ENCODE results near the gene SEMA7A. TPM values are rescaled to one million over a fixed set of nuclear protein-coding genes. Genes with fewer than 3 reads are reported as not detected.

The SEMA7A gene
- total RNA-seq, 2 donors from 2014 or later = 47.8 to 53.6 TPM

DNA sequence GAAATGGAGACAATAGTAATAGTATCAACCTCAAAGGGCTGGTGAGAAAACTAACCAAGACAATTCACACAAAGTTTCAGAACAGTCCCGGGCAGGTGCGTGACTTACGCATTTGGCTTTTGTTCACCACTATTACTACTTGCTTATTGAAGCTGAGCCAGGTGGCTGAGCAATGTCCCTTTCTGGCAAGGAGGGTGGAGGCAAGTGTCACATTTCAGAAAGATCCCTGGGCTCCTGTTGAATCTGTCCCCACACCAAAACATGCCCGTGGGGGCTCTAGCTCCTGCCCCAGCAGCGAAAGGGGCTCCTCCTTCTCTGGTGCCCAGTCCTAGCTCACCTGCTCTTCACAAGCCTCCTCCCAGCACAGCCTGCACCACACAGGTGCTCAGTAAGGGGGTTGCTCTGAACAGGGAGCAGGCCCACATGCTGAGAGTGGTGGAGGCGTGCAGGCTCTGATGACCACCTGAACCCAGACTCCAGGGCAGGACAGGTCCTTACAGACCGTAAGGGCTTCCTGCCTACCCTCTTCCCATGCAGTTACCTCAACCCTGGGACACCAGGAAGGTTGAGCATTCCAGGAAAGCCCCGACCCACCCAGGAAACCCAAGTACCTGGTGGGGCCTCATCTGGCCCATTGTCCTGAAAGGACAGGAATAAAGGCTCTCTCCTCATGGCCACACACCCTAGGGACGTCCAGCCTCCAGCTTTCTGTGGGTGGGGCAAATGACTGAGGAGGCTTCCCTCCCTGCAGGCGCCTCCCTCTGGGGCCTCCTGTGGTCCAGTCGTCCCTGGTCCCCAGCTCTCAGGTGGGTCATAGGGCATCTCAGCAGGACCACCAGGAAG, 32.6 kb downstream of the SEMA7A start:
- Mint-ChIP-seq H3K27ac (peak overlapping the region; percentile 60 to 83), H3K9me3 (no peaks in the 10 kb centered on the region), H3K36me3 (no peaks in the 10 kb centered on the region)
- ATAC-seq = peak; percentile 27 to 41
- peak; percentile 48 to 66 for DNase-seq (ENCODE audit: low spot score in 2 of 2)

DNA sequence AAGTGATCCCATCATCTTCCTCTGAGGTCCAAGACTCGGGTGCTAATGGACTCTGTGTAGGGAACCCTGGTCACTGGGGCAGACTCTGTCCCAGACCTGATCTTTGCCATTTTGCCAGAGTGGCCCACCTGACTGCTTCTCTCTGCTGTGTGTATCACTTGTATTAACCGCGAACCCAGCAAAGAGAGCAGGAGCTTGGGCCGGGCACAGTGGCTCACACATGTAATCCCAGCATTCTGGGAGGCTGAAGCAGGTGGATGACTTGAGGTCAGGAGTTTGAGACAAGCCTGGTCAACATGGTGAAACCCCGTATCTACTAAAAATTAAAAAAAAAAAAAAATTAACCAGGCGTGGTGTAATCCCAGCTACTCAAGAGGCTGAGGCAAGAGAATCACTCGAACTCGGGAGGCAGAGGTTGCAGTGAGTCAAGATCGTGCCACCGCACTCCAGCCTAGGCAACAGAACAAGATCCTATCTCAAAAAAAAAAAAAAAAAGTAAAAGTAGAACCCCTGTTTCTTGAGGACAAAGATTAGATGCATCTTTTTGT, 33.4 kb downstream of the SEMA7A start:
- peak in 1 of 2 donors; percentile 71 for DNase-seq (ENCODE audit: low spot score in 2 of 2)
- H3K36me3 Mint-ChIP-seq = no peaks in the 10 kb centered on the region
- peak overlapping the region; percentile 60 to 83 for H3K27ac Mint-ChIP-seq
- ATAC-seq = peak; percentile 2 to 8
- H3K9me3 Mint-ChIP-seq = no peaks in the 10 kb centered on the region

DNA sequence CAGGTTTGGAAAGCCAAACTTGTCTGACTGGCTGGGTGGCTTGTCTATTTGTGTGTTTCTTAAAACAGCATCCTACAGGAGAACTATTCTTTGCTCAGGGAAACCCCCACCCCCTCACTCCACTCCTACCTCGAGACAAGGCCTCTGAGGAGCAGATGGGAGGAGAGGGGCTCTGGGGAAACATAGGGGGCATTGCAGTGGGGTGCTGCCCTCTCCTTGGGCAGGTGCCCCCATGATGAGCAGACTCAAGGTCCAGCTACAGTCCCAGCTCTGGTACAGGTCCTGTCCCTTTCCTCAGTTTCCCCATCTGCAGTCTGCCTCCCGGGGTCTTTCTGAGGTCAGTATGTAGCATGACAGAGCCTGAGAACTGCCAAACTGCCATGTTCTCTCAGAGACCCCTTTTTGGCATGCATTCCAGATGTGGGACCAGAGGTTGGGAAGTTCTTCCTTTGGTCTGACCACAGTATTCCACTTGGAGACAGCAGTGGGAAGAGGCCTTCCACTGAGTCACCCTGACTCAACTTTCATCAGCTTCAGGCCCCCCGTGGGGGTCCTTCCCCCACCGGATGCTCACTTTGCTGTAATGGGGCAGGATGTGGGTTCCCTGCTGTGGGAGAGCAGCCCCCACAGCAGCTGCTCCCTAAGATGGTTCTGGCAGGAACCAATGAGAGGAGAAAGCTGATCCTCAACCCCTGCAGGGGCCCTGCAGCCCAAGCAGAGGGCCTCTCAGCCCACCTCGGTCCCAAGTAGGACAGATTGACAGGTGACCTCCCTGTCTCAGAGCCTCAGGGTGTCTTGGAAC, 34.0 kb downstream of the SEMA7A start:
- peak; percentile 52 to 73 for DNase-seq (ENCODE audit: low spot score in 2 of 2)
- Mint-ChIP-seq H3K27ac (peak overlapping the region; percentile 60 to 83), H3K36me3 (no peaks in the 10 kb centered on the region), H3K9me3 (no peaks in the 10 kb centered on the region)
- ATAC-seq = peak in 1 of 2 donors; percentile 5

DNA sequence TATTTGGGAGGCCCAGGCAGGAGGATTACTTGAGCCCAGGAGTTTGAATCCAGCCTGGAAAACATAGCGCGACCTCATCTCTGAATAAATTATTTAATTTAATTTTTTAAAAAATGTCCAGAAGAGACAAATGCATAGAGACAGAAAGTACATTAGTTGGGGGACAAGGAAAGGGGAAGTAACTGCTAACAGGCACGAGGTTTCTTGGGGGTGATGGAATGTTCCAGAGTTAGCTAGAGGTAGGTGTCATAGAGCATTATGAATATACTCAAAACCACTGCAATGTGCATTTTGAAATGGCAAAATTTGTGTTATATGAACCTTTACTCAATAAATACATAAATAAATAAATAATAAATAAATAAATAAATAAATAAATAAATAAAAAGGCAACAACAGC, 34.7 kb downstream of the SEMA7A start:
- Mint-ChIP-seq H3K9me3 (no peaks in the 10 kb centered on the region), H3K36me3 (no peaks in the 10 kb centered on the region), H3K27ac (peak overlapping the region in 1 of 2 donors; percentile 83)
- no peak for DNase-seq (ENCODE audit: low spot score in 2 of 2)
- ATAC-seq = no peak

DNA sequence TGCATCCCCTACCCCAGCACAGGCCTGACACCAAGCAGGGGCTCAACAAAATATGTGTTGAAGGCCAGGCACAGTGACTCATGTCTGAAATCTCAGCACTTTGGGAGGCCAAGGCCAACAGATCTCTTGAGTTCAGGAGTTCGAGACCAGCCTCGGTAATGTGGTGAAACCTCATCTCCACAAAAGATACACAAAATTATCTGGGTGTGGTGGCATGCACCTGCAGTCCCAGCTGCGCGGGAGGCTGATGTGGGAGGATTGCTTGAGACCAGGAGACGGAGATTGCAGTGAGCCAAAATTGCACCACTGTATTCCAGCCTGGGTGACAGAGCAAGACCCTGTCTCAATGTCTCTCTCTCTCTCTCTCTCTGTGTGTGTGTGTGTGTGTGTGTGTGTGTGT, 35.6 kb downstream of the SEMA7A start:
- no peaks in the 10 kb centered on the region for H3K36me3 Mint-ChIP-seq
- peak overlapping the region; percentile 73 to 99 for H3K27ac Mint-ChIP-seq
- no peak for DNase-seq (ENCODE audit: low spot score in 2 of 2)
- no peaks in the 10 kb centered on the region for H3K9me3 Mint-ChIP-seq
- no peak for ATAC-seq

DNA sequence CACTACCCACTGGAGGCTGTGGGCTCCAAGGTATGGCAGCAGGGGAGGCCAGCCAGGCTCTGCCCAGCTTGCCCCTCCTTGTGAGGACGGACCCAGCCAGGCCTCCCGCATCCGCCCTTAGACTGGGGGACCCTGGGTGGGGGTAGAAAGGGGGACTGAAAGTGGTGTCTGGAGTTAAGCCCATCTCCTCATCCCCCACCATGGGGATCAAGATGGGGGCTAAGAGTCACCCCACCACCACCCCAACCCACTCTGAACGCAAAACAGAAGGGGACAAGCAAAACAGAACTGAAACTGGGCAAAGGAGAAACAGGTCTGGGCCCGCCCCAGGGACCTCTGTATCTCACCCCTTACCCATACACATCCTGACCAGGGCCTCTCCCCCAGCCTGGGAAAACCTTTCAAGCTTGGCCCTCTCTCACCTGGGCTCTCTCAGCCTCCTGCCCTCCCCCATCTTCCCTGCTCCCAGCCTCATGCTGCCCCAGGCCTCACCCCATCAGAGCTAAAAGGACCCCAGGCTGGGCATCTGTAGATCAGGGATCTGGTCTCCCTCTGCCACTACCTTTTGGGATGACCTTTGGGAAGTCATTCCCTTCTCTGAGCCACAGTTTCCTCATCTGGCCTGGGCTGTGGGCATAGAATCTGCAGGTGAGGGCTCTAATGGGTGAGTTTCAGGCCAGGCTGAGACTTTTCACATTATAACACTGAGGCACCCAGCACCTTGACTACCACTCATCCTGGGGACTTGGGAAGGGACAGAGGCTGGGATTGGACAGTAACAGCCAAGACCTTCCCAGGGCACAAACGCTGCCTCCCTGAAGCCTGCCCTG, 36.3 kb downstream of the SEMA7A start:
- H3K27ac Mint-ChIP-seq = peak overlapping the region; percentile 73 to 99
- ATAC-seq = peak in 1 of 2 donors; percentile 13
- H3K36me3 Mint-ChIP-seq = no peaks in the 10 kb centered on the region
- no peak for DNase-seq (ENCODE audit: low spot score in 2 of 2)
- H3K9me3 Mint-ChIP-seq = no peaks in the 10 kb centered on the region

DNA sequence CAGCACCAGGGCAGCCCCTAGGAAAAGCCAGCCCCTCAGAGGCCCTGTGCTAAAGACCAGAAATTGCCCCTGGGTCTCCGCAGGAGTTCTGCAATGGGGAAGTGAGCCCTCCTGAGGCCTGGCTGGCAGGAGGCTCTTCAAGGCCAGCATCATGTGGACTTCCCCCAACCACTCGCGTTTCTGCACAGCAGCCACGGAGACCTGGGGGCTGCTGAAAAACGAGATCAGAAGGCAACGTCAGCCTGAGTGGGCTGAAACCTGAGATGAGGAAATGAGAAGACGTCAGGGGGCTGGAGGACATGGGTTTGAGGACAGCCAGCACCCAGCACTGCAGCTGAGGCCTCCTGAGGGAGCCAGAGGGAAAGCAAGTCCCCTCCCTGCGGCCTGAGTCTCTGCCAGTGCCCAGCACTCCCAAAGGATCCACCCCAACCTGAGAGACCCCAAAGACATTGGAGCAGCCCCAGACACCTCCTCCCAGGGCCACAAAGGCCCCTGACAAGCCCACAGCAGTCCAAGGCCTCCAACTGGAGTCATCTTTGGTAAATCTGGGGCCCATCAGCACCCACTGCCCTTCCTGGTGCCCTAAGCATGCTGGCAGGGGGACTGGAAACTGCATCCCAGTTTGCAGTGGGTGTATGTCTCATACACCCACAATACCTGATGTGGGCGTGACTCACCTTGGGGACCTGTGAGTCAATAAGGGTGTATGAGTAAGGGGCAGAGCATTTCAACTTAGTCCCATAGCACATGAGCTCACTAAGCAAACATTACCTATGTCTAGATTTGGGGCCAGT, 37.1 kb downstream of the SEMA7A start:
- H3K27ac Mint-ChIP-seq = peak overlapping the region; percentile 73 to 99

DNA sequence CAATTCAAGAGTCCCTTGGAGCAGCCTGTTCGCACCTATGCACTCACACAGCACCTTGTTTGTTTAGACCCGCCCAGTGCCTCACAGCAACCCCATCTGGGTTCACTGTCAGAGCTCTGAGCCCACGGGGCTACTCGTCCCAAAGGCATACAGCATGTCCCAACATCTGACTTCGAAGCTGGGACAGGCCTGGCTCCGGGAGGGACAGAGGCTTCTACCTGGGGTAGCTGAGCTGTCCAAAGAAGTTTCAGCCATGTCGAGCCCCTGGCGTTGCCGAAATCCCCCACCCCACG, 37.7 kb downstream of the SEMA7A start:
- Mint-ChIP-seq H3K36me3 (no peaks in the 10 kb centered on the region), H3K27ac (peak overlapping the region; percentile 73 to 99), H3K9me3 (no peaks in the 10 kb centered on the region)
- ATAC-seq = no peak
- DNase-seq (ENCODE audit: low spot score in 2 of 2) = no peak

More for the DNA sequence above, 37.1 kb downstream of the SEMA7A start:
- peak; percentile 63 to 73 for ATAC-seq
- peak; percentile 45 to 79 for DNase-seq (ENCODE audit: low spot score in 2 of 2)
- Mint-ChIP-seq H3K9me3 (no peaks in the 10 kb centered on the region), H3K36me3 (no peaks in the 10 kb centered on the region)

DNA sequence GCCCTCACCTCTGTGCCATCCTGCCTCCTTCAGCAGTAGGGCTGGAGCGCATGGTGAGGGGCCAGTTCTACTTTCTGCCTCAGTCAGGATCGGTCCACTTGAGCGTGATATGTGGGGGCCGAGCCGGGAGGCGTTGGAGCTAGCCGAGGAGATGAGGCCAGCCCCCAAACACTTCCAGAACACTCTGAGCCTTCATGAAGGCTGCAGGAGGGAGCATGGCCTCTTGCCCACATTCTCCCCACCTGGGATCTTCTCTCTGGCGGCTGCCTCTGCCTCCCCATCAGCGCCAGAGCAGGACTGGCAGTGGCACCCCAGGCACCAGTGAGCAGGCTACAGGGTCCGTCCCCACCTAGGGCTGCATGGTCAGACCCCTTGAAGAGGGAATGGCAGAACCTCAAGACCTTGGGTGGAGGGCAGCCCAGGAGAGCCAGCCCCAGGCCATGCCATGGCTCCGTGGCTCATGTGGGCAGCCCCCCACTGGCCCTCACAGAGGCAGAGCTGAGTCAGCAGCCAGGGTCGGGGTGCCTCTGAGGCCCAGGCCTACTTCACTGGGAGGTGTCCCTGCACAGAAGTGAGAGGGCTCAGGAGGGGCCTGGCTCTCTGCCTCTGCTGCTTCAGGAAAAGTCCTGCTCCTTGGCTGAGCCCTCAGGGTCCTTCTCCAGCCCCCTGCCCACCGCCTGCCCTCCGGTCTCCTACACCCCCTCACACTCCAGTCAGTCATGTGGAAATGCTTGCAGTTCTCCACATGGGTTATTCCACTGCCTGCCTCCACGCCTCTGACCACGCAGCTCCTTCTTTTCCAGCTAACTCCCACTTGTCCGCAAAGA, 38.2 kb downstream of the SEMA7A start:
- Mint-ChIP-seq H3K27ac (peak overlapping the region; percentile 73 to 99), H3K9me3 (no peaks in the 10 kb centered on the region), H3K36me3 (no peaks in the 10 kb centered on the region)
- ATAC-seq (no peak), DNase-seq (ENCODE audit: low spot score in 2 of 2) (no peak)

DNA sequence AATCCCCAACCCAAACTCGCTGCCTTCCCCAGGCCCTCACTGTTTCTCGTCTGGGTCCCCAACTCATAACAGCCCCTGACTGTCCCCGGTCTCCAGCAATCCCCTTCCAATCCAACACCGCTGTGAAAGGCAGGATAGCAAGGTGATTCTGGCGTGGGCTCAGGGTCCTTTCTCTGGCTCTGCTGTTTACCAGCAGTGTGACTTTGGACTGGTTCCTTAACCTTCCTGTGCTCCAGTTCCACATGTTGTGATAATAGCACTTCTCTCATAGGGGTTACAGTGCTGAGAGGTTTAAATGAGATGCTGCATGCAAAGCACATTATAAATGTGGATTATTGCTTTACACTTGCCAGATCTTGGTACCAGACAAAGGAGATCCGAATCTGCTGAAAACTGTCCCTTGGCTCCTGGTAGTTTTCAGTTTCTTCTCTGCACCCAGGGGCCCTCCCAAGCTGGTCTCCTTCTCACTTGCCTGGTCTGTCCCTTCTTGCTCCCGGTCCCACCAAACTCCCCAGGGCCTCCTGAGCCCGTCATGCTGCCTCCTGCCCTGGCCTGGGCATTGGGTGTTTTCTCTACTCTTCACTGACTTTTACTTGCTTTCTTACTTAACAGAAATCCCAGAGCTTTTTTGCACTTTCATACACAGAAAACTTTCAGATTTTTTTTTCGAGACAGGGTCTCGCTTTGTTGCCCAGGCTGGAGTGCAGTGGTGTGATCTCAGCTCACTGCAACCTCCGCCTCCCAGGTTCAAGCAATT, 39.5 kb downstream of the SEMA7A start:
- no peak for ATAC-seq
- Mint-ChIP-seq H3K27ac (peak overlapping the region; percentile 73), H3K9me3 (no peaks in the 10 kb centered on the region), H3K36me3 (no peaks in the 10 kb centered on the region)
- no peak for DNase-seq (ENCODE audit: low spot score in 2 of 2)

DNA sequence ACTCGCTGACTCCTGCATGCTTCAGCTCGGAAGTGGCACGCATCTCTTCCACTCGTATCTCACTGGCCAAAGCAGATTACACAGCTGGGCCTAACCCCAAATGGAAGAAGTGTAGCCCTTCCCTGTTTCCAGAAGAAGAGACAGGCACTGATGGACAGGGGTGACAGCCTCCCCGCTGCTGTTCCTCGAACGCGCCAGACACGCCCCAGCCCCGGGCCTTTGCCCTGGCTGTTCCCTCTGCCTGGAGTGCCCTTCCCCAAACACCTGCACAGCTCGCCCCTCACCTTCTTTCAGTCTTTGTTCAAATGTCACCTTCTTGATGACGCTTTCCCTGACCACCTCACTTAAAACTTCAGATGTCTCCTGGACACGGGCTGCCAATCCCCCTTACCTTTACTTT, 40.3 kb downstream of the SEMA7A start:
- Mint-ChIP-seq H3K9me3 (no peaks in the 10 kb centered on the region), H3K27ac (peak overlapping the region in 1 of 2 donors; percentile 73), H3K36me3 (no peaks in the 10 kb centered on the region)
- no peak for ATAC-seq
- DNase-seq (ENCODE audit: low spot score in 2 of 2) = no peak

DNA sequence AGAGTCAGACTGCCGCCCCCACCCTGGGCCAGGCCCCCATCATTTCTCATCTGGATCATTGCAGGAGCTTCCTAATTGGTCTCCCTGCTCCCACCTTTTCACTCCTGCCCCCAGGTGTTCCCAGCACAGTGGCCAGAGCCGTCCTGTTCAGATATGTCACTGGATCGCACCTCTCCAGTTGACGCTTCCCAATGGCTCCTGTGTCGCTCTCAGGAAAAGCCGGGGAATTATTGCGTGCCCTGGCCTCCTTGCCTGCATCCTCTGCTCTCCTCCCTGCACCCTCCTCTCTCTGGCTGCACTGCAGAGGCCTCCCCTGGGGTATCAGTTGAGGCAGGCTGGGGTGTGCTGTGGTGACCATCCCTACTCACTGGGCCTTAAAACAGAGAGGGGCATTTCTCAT, 40.9 kb downstream of the SEMA7A start:
- DNase-seq (ENCODE audit: low spot score in 2 of 2) (no peak), ATAC-seq (no peak)
- Mint-ChIP-seq H3K27ac (peak overlapping the region; percentile 41 to 73), H3K36me3 (no peaks in the 10 kb centered on the region), H3K9me3 (no peaks in the 10 kb centered on the region)

DNA sequence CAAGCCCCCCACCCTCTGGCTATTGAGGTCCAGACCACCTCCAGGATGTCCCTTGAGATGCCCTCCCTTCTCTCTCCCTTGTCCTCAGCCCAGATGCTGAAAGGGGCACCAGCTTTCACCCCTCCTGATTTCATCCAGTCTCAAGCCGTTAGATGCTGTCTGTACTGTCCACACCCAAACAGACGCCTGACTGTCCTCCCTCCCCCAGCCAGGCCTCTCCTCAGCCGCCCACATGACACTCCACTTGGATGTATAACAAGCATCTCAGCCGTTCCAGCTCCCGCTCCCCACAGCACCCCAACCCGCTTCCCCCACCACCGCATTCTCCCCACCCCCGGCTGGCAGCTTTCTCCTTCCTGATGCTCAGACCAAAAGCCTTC, 41.3 kb downstream of the SEMA7A start:
- Mint-ChIP-seq H3K36me3 (no peaks in the 10 kb centered on the region), H3K9me3 (no peaks in the 10 kb centered on the region), H3K27ac (peak overlapping the region; percentile 70 to 73)
- DNase-seq (ENCODE audit: low spot score in 2 of 2) (no peak), ATAC-seq (no peak)

DNA sequence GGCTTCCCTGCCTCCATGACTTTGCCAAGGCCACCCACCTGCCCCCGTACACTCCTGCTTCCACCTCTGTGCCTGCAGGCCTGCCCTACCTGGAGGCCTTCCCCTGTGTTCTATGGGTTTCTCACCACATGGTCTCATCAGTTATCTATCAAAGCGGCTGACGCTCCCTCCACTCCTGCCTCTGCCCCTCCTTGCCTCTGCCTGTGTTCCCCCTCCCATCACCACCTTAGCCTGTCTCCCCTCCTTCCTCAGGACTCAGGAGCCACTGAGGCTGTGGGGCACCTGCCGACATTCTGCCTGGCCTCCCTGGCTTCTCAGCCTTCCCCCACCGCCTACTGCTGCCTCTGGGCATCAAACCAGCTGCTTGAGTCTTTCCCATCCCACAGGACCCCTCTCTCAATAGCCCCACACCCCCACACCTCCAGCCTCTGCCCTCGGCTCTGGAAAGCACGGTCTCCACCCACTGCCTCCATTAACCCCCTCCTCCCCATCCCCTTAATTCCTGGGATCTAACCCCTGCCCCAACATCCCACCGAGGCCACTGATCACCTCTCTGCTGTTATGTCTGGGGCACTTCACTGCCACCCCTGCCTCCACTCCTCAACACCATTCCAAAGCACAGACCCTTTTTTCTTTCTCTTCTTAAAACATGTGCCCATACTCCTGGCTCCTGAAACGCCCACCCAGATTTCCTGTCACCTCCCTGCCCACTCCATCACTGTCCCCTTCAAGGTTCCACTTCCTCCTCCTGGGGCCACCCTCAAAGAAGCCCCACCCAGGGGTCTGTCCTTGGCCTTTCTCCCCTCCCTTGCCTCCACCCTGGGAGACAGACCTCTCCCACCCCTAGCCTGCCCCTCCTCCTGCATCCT, 41.9 kb downstream of the SEMA7A start:
- DNase-seq (ENCODE audit: low spot score in 2 of 2) = no peak
- H3K27ac Mint-ChIP-seq = peak overlapping the region; percentile 70 to 73
- no peak for ATAC-seq
- H3K36me3 Mint-ChIP-seq = no peaks in the 10 kb centered on the region
- H3K9me3 Mint-ChIP-seq = no peaks in the 10 kb centered on the region
